Gastroesophageal sphincter (tissue), 3 donors: ENCODE data around the gene TM4SF5.

Experiments used
- CTCF ChIP-seq, 4 experiments: fragments of 200-600 bp in 2 of 4; fragments of 450-650 bp in 2 of 4; sonication (generic) in 1 of 4; IDR thresholded peaks; one replicate each; pipeline ENCODE4 v1.5.1; 2017 to 2019; ENCODE audit warnings: antibody characterized with exemption in 4 of 4, mild to moderate bottlenecking in 2 of 4, moderate library complexity in 2 of 4
- POLR2A ChIP-seq, 2 donors: fragments of 450-650 bp; IDR thresholded peaks; one replicate each; pipeline ENCODE4 v1.6.1; 2017; ENCODE audit warnings: antibody characterized with exemption in 2 of 2, mild to moderate bottlenecking in 2 of 2, moderate library complexity in 1 of 2

- TF ChIP-seq POLR2A (IDR thresholded peaks at IDR 0.05) (no peak), CTCF (IDR thresholded peaks at IDR 0.05) (no peak)
These were observed 538 bp downstream of the TM4SF5 start for GRCh38 chr17:4772235-4772613.
